Superior temporal gyrus (tissue), 1 donor: Measurements from ENCODE around the gene SHC1.

Experiments used
- DNase-seq: peaks from one replicate; pipeline ENCODE4 v3.0.0-alpha.2; 2016; ENCODE audit errors: extremely low spot score

SHC1 gene

GRCh38 chr1:155008015-155008941 is 37.7 kb upstream of the SHC1 start:
- no peak for DNase-seq

GRCh38 chr1:155007251-155007828 is 36.8 kb upstream of the SHC1 start:
- no peak for DNase-seq

GRCh38 chr1:155006601-155007101 is 36.1 kb upstream of the SHC1 start:
- DNase-seq = peak; percentile 76

- peak; percentile 42 for DNase-seq
These were observed 34.8 kb upstream of the SHC1 start for GRCh38 chr1:155005076-155006011.

- peak; percentile 69 for DNase-seq
These were observed 34.0 kb upstream of the SHC1 start for GRCh38 chr1:155004352-155005075.

- DNase-seq = peak; percentile 50
These were observed 33.3 kb upstream of the SHC1 start for GRCh38 chr1:155003766-155004351.

- peak; percentile 38 for DNase-seq
These were observed 32.7 kb upstream of the SHC1 start for GRCh38 chr1:155003227-155003765.

- peak; percentile 43 for DNase-seq
These were observed 32.1 kb upstream of the SHC1 start, which contains the start of gene ZBTB7B for GRCh38 chr1:155002464-155003226. Gene ZBTB7B, plus strand, starts transcription at chr1:155002802. Its CDS starts 11,859 bp downstream, at chr1:155014661.

GRCh38 chr1:155001675-155002463 is 31.3 kb upstream of the SHC1 start:
- DNase-seq = peak; percentile 97

GRCh38 chr1:155001425-155001674 is 30.8 kb upstream of the SHC1 start:
- DNase-seq = peak; percentile 73

- DNase-seq = peak; percentile 90
These were observed 30.3 kb upstream of the SHC1 start for GRCh38 chr1:155000726-155001424.

GRCh38 chr1:155000411-155000725 is 29.8 kb upstream of the SHC1 start:
- DNase-seq = peak; percentile 23

GRCh38 chr1:154999571-155000410 is 29.2 kb upstream of the SHC1 start:
- DNase-seq = peak; percentile 17

- peak; percentile 70 for DNase-seq
These were observed 28.4 kb upstream of the SHC1 start for GRCh38 chr1:154998818-154999570.

- no peak for DNase-seq
These were observed 27.7 kb upstream of the SHC1 start for GRCh38 chr1:154998201-154998780.

GRCh38 chr1:154996966-154997701 is 26.6 kb upstream of the SHC1 start:
- no peak for DNase-seq
